ENCODE data around the gene MYH9. TPM values are rescaled to one million over a fixed set of nuclear protein-coding genes. Genes with fewer than 3 reads are reported as not detected.

MYH9 gene
- total RNA-seq, 2 experiments from 2014 or later: 901 to 925 TPM

DNA sequence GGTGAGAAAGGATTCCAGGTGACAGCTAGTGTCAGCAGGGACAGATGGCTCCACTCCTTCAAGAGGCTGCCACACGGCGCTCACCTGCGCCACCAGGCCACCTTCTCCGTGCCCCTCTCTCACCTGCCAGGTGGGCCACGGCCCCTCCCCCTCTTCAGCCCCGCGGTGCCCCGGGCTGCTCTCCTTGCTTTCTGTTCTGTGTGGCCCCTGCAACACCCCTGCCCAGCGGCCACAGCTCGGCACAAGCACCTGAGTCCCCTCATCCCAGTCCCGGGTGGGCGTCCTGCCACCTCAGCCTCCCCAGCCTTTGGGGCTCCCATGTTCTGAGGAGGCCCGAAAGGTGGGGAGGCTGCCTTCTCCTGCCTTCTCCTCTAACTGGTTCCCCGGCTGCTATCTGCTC, 88.5 kb downstream of the MYH9 start:
- ATAC-seq (ENCODE audit: poor library complexity) (no peak), DNase-seq (no peak)
- Histone ChIP-seq H3K4me3 (ENCODE audit: low read length) (no peak overlapping the region), H3K4me1 (ENCODE audit: insufficient read depth, low read length) (peaks cover 27% of the 10 kb centered on the region), H3K36me3 (ENCODE audit: insufficient read depth, low read length) (peaks cover 100% of the 10 kb centered on the region), H3K27me3 (ENCODE audit: control insufficient read depth in 1 of 2, insufficient read depth in 2 of 2, low read length in 2 of 2) (no peaks in the 10 kb centered on the region), H3K27ac (ENCODE audit: low read depth in 1 of 2, low read length in 2 of 2) (no peak overlapping the region), H3K9me3 (ENCODE audit: control insufficient read depth in 1 of 2, insufficient read depth in 1 of 2, low read length in 2 of 2) (no peaks in the 10 kb centered on the region)
- ChIA-PET POLR2A (interaction anchor here (2.0 to 2.2 kb wide), 3 partner anchors 14 to 171 kb away, joined by 6 to 8 read pairs (median 7); no protein-coding TSS in a partner anchor), CTCF (interaction anchor here (1.5 to 7.9 kb wide), 2 partner anchors 13 to 170 kb away, joined by 4 to 60 read pairs; no protein-coding TSS in a partner anchor)
- Mint-ChIP-seq H3K4me1 (ENCODE audit: low read depth) (peaks cover 15% of the 10 kb centered on the region), H3K27ac (no peak overlapping the region), H3K9me3 (no peaks in the 10 kb centered on the region), H3K36me3 (ENCODE audit: low read depth) (peaks cover 100% of the 10 kb centered on the region), H3K4me3 (no peak overlapping the region), H3K27me3 (no peaks in the 10 kb centered on the region)
- TF ChIP-seq, protein P1, sequence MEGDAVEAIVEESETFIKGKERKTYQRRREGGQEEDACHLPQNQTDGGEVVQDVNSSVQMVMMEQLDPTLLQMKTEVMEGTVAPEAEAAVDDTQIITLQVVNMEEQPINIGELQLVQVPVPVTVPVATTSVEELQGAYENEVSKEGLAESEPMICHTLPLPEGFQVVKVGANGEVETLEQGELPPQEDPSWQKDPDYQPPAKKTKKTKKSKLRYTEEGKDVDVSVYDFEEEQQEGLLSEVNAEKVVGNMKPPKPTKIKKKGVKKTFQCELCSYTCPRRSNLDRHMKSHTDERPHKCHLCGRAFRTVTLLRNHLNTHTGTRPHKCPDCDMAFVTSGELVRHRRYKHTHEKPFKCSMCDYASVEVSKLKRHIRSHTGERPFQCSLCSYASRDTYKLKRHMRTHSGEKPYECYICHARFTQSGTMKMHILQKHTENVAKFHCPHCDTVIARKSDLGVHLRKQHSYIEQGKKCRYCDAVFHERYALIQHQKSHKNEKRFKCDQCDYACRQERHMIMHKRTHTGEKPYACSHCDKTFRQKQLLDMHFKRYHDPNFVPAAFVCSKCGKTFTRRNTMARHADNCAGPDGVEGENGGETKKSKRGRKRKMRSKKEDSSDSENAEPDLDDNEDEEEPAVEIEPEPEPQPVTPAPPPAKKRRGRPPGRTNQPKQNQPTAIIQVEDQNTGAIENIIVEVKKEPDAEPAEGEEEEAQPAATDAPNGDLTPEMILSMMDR (IDR thresholded peaks at IDR 0.05): no peak
- intact Hi-C loops (cut with DNase I, micrococcal nuclease): no loop called here

DNA sequence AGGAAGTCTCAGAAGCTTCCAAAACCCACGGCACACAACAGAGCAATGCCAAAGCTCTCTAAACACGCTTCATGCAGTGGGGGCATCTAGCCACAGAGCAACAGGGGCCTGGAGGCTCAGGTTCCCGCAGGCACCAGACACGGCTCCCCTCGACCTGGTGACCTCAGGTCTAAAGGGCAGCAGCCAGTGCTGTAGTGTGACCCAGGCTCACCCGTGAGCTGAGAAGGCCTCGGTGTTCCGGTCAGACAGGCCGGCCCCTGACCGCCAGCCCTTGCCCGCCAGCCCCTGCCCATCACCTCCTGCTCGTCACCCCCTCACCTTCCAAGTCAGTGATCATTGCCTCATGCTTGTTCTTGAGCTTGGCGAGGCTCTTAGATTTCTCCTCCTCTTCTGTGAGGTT, 89.2 kb downstream of the MYH9 start:
- no peak for DNase-seq
- no peak for ATAC-seq (ENCODE audit: poor library complexity)
- TF ChIP-seq, protein P1 (IDR thresholded peaks at IDR 0.05): no peak
- peaks cover 0 to 3% of the 10 kb centered on the region in 2 experiments for H3K9me3 ChIP-seq (ENCODE audit: control insufficient read depth in 1 of 2, insufficient read depth in 1 of 2, low read length in 2 of 2)
- H3K4me3 Mint-ChIP-seq: no peak overlapping the region
- peaks cover 100% of the 10 kb centered on the region for H3K36me3 ChIP-seq (ENCODE audit: insufficient read depth, low read length)
- peaks cover 100% of the 10 kb centered on the region for H3K36me3 Mint-ChIP-seq (ENCODE audit: low read depth)
- H3K27me3 ChIP-seq (ENCODE audit: control insufficient read depth in 1 of 2, insufficient read depth in 2 of 2, low read length in 2 of 2): no peaks in the 10 kb centered on the region
- H3K4me3 ChIP-seq (ENCODE audit: low read length): no peak overlapping the region
- no peaks in the 10 kb centered on the region for H3K9me3 Mint-ChIP-seq
- H3K27ac Mint-ChIP-seq: no peak overlapping the region
- no peaks in the 10 kb centered on the region for H3K27me3 Mint-ChIP-seq
- intact Hi-C loops (cut with DNase I, micrococcal nuclease): no loop called here
- H3K4me1 Mint-ChIP-seq (ENCODE audit: low read depth): peaks cover 18% of the 10 kb centered on the region
- CTCF ChIA-PET: interaction anchor here (1.5 to 7.9 kb wide), 2 partner anchors 12 to 171 kb away, joined by 4 to 60 read pairs; no protein-coding TSS in a partner anchor
- POLR2A ChIA-PET: interaction anchor here (0.9 to 2.2 kb wide), 4 partner anchors 13 to 172 kb away, joined by 4 to 8 read pairs (median 6); no protein-coding TSS in a partner anchor
- peaks cover 34% of the 10 kb centered on the region for H3K4me1 ChIP-seq (ENCODE audit: insufficient read depth, low read length)
- no peak overlapping the region for H3K27ac ChIP-seq (ENCODE audit: low read depth in 1 of 2, low read length in 2 of 2)

DNA sequence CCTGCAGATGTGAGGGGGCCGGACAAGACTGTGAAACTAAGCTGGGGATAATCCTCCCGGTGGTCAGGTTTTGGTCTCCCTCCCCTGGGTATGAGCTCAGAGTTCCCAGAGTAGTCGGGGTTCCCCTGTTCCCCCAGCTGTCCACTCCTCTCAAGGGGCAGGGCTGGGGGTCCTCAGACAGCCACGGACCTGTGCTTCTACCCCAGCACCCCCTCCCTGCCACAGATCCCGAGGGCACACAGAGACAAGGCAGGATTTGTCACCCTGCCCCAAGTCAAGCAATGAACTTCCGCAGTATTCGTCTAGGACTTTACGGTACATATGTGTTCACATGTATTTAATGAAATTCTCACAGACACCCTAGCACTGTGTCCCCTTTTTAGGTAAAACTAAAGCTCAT, 89.6 kb downstream of the MYH9 start:
- intact Hi-C loops (cut with DNase I, micrococcal nuclease): no loop called here
- Mint-ChIP-seq H3K36me3 (ENCODE audit: low read depth) (peaks cover 100% of the 10 kb centered on the region), H3K4me3 (no peak overlapping the region), H3K27me3 (no peaks in the 10 kb centered on the region), H3K4me1 (ENCODE audit: low read depth) (peaks cover 18% of the 10 kb centered on the region), H3K9me3 (no peaks in the 10 kb centered on the region), H3K27ac (peak overlapping the region; percentile 12)
- Histone ChIP-seq H3K4me3 (ENCODE audit: low read length) (no peak overlapping the region), H3K4me1 (ENCODE audit: insufficient read depth, low read length) (peaks cover 39% of the 10 kb centered on the region), H3K36me3 (ENCODE audit: insufficient read depth, low read length) (peaks cover 100% of the 10 kb centered on the region), H3K27ac (ENCODE audit: low read depth in 1 of 2, low read length in 2 of 2) (no peak overlapping the region), H3K9me3 (ENCODE audit: control insufficient read depth in 1 of 2, insufficient read depth in 1 of 2, low read length in 2 of 2) (peaks cover 0 to 5% of the 10 kb centered on the region in 2 experiments), H3K27me3 (ENCODE audit: control insufficient read depth in 1 of 2, insufficient read depth in 2 of 2, low read length in 2 of 2) (no peaks in the 10 kb centered on the region)
- TF ChIP-seq, protein P1 (IDR thresholded peaks at IDR 0.05): no peak
- ATAC-seq (ENCODE audit: poor library complexity) (no peak), DNase-seq (no peak)
- ChIA-PET POLR2A (interaction anchor here (0.5 to 2.2 kb wide), 5 partner anchors 12 to 81 kb away, joined by 3 to 8 read pairs (median 4); no protein-coding TSS in a partner anchor), CTCF (interaction anchor here (1.5 to 7.9 kb wide), 3 partner anchors 12 to 172 kb away, joined by 4 to 60 read pairs (median 5); no protein-coding TSS in a partner anchor)
